Measurements from ENCODE around the gene BTAF1.

- TF ChIP-seq ZNF274 (IDR thresholded peaks at IDR 0.05; ENCODE audit: low read depth, low read length) (no peak), EZH2 (IDR thresholded peaks at IDR 0.05) (no peak), TCF7L2 (IDR thresholded peaks at IDR 0.05; ENCODE audit: borderline replicate concordance, extremely low read depth, insufficient read depth, insufficient read length) (no peak), ZBTB33 (IDR thresholded peaks at IDR 0.05; ENCODE audit: extremely low read depth, insufficient replicate concordance, low read length) (no peak), POLR2A (IDR thresholded peaks at IDR 0.05; ENCODE audit: borderline replicate concordance, extremely low read depth, insufficient read depth, insufficient read length) (no peak), RAD21 (IDR thresholded peaks at IDR 0.05; ENCODE audit: low read depth) (no peak), EZH2phosphoT487 (IDR thresholded peaks at IDR 0.05; ENCODE audit: borderline replicate concordance) (no peak), JUND (IDR thresholded peaks at IDR 0.05) (no peak), EGR1 (IDR thresholded peaks at IDR 0.05; ENCODE audit: low read depth) (no peak), FOSL1 (IDR thresholded peaks at IDR 0.05; ENCODE audit: low read depth) (no peak), POLR2AphosphoS5 (IDR thresholded peaks at IDR 0.05; ENCODE audit: low read depth, low read length) (no peak)
- TF ChIP-seq, protein P1, sequence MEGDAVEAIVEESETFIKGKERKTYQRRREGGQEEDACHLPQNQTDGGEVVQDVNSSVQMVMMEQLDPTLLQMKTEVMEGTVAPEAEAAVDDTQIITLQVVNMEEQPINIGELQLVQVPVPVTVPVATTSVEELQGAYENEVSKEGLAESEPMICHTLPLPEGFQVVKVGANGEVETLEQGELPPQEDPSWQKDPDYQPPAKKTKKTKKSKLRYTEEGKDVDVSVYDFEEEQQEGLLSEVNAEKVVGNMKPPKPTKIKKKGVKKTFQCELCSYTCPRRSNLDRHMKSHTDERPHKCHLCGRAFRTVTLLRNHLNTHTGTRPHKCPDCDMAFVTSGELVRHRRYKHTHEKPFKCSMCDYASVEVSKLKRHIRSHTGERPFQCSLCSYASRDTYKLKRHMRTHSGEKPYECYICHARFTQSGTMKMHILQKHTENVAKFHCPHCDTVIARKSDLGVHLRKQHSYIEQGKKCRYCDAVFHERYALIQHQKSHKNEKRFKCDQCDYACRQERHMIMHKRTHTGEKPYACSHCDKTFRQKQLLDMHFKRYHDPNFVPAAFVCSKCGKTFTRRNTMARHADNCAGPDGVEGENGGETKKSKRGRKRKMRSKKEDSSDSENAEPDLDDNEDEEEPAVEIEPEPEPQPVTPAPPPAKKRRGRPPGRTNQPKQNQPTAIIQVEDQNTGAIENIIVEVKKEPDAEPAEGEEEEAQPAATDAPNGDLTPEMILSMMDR (IDR thresholded peaks at IDR 0.05 in 2 of 3, conservative IDR thresholded peaks at IDR 0.05 in 1 of 3; ENCODE audit: borderline replicate concordance in 1 of 3, insufficient read depth in 1 of 3, low read depth in 2 of 3, low read length in 2 of 3), result no peak
- TF ChIP-seq, protein P2, sequence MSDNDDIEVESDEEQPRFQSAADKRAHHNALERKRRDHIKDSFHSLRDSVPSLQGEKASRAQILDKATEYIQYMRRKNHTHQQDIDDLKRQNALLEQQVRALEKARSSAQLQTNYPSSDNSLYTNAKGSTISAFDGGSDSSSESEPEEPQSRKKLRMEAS (IDR thresholded peaks at IDR 0.05), result no peak
These were observed 63.9 kb downstream of the BTAF1 start for GRCh38 chr10:91987397-91988037.
